Activated T-cell treated with anti-CD3 and anti-CD28 coated beads for 48 hours (primary cell): Measurements from ENCODE around the gene IL2RG.

Source experiments
- DNase-seq: peaks from one replicate; pipeline ENCODE4 v3.0.0-alpha.2; 2020; ENCODE audit warnings: low read depth

Gene IL2RG

DNA sequence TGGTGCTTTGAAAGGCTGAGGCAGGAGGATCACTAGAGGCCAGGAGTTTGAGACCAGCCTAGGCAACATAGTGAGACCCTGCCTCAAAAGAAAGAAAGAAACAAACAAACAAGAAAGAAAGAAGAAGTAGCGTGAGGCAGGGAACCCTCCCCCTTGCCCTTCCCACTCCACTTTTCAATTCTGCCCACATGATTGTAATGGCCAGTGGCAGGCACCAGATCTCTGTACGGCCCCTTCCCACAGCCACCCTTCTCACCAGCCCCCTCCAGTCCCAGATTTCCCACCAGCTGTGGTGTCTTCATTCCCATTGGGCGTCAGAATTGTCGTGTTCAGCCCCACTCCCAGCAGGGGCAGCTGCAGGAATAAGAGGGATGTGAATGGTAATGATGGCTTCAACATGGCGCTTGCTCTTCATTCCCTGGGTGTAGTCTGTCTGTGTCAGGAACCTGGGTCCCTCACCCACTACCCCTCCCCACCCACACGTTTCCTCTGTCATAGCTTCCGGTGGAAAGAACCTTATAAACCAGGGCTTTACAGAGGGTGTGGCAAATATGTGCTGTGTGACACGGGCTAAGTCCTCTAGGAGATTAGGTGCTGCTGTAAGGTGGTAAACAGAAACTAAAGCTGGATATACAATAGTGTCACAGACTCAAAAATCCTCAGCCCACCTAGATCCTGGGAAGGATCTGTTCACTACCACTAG, at the start of gene IL2RG:
Gene IL2RG, minus strand, starts transcription at position 437 of the 703 bp plus-strand sequence. Its CDS starts 38 bp downstream, at position 399.
- peak; percentile 45 for DNase-seq

DNA sequence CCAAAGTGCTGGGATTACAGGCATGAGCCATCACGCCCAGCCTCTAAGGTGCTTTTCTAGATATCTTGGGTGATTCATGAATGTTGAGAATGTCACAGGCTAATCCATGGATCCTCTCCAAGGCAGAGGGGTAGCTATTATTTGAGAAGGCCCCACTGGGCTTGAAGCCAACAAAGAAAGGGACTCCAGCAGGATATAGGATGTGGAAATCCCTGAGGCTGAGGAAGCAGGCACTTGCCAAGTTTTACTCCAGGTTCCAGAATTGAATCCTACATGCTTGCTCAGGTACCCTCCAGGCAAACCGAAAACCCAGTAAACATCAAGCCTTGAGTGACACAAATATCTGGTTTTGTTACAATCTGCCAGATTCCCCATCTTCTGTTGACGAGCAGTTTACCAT, 49.1 kb upstream of the IL2RG start:
- no peak for DNase-seq

DNA sequence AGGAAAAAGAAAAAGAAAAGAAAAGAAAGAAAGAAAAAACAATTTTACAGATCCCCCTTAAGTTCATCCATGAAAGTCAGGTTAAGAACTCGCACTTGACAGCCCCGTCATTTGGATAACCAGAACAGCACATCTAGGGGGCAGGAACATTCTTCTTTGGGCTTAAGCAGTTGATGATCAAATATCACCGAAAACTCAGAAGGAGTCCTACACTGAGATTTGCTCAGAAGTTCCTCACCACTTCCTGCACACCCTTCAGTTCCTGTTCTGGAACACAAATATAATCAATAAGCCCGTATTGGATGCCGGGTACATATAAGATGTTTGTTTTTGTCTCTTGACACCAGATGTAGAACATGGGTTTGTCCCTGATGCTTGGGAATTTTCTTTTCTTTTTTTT, 48.0 kb upstream of the IL2RG start:
- no peak for DNase-seq

DNA sequence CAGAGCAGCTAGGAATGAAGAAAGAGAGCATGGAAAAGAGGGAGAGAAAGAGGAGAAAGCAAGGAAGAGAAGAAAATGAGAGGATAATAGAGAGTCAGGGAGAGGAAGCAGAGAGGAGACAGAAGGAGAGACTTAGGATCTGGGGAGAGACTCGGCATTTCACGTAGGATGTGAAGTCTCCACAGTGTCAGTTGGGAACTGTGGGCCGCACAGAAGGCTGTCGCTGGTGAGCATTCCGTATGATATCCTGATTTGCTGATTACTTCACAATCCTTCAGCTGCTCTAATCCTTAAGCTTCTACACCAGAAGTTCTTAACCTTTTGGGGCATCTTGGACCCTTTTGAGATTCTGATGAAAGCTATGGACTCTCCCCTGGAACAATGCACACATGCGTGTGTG, 47.2 kb upstream of the IL2RG start:
- no peak for DNase-seq

GRCh38 chrX:71154641-71155040, 43.3 kb upstream of the IL2RG start:
- DNase-seq: no peak

GRCh38 chrX:71154196-71154595, 42.8 kb upstream of the IL2RG start:
- no peak for DNase-seq

GRCh38 chrX:71151366-71151765, 40.0 kb upstream of the IL2RG start:
- DNase-seq: no peak

DNA sequence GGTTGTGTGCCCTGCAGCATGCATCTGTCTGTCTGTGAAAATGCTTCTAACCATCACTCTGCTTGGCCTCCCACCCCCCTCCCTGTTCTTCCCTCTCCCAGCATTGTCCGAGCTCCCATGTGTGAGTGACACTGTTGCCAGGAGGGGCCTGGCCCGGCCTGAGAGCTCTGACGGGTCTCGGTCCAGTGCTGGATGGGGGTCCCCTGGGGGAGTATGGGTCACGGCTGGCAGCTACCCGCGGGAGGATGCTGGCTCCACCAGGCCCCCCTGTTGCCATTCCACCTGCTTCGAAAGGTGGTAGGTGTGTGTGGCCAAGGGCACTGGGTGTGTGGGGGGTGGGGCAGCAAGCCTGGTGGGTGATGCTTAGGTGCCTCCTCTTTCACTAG, 36.9 kb upstream of the IL2RG start:
- no peak for DNase-seq

DNA sequence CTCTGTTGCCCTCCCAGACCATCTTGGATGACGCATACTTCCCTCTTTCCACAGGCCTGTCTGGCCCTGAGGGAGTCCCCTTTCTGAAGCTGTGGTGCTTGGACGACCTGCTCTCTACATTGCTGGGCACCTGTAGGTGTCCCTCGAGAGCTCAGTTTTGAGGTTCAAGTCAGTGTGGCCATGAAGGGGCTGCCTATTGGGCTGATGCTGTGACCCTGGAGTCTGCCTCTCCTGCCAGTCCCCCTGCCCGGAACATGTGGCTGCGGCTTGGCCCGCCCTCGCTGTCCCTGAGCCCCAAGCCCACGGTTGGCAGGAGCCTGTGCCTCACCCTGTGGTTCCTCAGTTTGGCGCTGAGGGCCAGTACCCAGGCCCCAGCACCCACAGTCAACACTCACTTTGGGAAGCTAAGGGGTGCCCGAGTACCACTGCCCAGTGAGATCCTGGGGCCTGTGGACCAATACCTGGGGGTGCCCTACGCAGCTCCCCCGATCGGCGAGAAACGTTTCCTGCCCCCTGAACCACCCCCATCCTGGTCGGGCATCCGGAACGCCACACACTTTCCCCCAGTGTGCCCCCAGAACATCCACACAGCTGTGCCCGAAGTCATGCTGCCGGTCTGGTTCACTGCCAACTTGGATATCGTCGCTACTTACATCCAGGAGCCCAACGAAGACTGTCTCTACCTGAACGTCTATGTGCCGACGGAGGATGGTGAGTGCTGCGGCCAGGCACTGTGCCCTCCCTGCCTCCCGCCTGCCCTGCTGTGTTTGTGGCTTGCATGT, 36.3 kb upstream of the IL2RG start:
- DNase-seq: no peak

DNA sequence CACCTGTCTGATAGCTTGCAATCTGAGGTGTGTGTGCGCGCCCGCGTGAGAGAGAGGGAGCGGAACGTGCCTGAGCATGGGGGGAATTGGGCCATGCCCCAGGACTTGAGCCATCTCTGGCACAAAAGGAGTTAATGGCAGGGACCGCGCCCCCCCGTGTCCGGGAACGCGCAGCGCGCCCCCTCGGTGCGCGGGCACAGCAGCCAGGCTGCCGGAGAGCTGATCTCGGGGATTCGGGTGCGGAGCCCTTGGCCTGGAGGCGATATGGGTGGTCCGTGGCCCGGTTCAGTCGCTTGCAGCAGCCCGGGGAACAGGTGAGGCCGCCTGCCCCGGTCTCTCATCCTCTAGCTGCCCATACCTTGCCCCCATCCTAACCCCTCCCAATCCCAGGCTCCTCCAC, 33.3 kb upstream of the IL2RG start, which contains the start of gene NLGN3:
Gene NLGN3, plus strand, starts transcription at position 191 of the 400 bp plus-strand sequence. CDS start 2,909 bp downstream, outside the sequence.
- no peak for DNase-seq

DNA sequence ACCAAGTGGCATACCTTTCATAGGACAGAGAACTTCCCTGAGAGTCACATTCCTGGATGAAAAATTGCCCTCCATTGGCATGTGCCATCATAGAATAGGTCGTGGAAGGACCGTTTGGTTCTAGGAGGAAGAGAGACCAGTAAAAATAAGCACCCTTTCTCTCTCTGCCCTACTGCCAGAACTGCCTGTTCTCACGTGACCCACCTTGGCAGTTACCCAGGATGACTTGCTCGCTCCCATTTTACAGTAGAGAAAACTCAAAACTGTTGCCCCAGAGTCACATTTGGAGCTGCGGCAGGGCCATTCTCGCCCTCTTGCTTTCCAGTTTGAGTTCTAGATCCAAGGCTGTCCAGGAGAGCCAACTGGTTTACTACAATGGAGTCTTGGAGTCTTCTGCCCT, 32.1 kb upstream of the IL2RG start:
- DNase-seq: no peak

DNA sequence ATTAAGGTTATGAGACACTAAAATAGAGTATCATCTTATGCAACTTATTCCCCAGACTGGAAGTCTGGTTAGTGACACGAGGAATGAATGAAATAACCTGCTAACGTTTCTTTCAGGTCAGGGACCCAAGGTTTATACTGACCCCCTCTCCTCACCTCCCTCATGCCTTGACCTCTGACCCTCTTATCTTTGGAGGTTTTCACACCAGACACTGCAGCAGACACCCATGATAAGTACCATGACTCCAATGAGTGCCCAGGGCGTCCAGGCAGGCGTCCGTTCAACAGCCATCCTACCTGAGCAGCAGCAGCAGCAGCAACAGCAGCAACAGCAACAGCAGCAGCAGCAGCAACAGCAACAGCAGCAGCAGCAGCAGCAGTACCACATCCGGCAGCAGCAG, 29.1 kb upstream of the IL2RG start:
- DNase-seq: no peak

GRCh38 chrX:71131510-71131909, 20.1 kb upstream of the IL2RG start:
- DNase-seq: no peak

DNA sequence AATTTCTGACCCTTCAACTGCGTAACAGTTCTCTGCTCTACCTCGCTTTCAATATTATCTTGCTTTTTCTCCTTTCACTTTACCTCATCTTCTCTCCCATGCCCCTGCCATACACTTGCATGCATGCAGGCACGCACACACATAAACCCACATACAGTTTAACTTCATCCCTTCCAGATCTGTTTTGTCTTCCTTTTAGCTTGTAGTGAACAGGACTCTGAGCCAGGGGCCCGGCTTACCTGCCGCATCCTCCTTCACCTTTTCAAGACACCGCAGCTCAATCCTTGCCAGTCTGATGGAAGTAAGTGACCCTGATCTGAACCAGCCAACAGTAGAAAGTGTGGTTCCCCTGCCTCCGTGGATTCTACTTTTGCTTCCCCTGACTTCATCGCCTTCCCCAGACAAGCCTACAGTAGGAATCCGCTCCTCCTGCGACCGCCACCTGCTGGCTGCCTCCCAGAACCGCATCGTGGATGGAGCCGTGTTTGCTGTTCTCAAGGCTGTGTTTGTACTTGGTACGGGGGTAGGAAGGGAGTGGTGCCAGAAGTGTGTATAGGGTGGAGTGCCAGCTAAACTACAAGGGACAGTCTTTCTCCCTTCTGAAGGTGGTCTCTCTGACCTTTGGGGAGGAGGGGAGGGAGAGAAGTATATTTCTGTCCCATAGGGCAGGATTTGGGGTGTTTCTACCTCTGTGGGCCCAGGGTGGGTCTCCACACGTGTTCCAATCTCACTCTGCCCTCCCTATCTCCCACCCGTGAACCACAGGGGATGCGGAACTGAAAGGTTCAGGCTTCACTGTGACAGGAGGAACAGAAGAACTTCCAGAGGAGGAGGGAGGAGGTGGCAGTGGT, 17.8 kb upstream of the IL2RG start:
- peak; percentile 57 for DNase-seq

DNA sequence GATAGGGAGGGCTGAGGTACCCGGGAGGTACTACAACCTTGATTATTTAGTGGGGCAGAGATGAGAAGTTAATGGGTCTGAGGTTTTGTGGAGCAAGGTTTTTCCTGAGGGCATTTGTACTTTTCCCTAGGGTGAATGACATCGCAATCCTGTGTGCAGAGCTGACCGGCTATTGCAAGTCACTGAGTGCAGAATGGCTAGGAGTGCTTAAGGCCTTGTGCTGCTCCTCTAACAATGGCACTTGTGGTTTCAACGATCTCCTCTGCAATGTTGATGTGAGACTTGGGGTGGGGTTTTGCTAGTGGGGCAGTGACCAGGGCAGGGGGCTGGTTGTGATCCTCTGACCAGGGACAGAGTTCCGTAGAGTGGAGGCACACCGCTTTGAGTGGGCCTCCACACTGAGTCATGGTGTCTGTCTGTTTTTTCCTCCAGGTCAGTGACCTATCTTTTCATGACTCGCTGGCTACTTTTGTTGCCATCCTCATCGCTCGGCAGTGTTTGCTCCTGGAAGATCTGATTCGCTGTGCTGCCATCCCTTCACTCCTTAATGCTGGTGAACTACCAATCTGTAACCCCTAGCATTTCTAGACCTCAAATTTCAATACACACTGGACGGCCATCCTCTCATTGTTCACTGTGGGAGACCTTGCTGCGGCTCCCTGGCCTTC, 16.9 kb upstream of the IL2RG start:
- no peak for DNase-seq

DNA sequence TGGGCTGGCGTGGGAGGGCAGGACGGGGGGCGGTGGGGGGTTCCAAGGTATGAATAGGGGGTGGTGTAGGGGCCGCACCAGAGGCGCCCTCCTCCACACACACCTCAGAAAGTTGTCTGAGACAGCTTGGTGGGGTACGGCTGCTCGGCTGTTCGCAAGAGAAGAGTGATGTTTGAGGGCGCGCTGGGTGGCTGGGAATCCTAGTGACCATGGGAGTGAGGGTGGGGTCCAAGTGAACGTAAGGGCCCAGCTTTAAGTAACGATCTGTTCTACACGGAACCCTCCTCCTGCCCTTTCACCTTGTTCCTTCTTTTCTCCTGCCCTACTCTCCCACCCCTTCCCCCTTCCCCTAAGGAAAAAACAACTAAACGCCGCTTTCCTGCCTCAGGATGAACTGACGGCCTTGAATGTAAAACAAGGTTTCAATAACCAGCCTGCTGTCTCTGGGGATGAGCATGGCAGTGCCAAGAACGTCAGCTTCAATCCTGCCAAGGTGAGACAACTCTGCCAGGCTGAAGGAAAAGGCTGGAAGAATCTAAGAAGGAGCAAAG, 7.7 kb upstream of the IL2RG start:
- no peak for DNase-seq

DNA sequence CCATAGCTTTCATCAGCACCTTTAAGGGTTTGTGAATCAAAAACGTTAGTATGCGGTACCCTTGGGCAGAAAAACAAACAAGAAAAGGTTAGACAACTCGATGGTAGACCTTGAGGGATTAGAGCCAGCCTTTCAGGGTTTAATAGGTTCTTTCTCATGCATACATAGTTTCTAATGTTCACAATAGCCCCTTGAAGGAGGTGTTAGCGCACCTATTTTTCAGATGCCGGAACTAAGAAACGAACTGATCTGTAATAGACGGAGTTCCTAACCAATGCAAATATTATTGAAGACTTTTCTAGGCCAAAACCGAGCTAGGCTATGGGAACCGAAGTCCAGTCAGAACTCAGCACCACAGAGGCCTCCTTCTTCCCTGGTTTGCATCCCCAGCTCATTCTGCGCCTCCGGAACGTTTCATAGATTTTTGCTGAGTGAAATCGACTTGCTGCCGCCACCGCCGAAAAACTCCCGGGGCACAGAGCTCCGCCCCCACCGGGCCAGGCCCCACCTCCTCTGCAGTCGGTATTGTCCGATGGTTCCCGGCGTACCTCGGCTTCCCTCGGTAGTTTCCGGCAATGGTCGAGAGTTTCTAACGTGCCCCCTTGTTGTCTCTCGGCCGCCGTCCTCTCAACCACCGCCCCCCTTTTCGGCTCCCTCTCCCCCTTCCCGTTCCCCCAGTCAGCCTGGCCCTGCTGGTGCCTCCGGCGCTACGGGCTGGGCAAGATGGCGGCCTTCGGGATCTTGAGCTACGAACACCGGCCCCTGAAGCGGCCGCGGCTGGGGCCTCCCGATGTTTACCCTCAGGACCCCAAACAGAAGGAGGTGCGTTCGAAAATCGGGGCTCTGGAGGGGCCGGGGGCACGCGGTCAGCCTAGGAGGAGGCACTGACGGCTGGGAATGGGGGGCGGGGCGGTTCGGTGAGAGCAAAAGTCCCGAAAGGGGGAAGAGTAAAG, 6.9 kb upstream of the IL2RG start, which contains the start of gene MED12:
Gene MED12, plus strand, starts transcription at position 565 of the 953 bp plus-strand sequence. Its CDS starts 159 bp downstream, at position 724.
- DNase-seq: peak; percentile 78

- no peak for DNase-seq
Measured at GRCh38 chrX:71117358-71117757, 6.0 kb upstream of the IL2RG start.

GRCh38 chrX:71111921-71112431, 599 bp upstream of the IL2RG start:
- DNase-seq: no peak

DNA sequence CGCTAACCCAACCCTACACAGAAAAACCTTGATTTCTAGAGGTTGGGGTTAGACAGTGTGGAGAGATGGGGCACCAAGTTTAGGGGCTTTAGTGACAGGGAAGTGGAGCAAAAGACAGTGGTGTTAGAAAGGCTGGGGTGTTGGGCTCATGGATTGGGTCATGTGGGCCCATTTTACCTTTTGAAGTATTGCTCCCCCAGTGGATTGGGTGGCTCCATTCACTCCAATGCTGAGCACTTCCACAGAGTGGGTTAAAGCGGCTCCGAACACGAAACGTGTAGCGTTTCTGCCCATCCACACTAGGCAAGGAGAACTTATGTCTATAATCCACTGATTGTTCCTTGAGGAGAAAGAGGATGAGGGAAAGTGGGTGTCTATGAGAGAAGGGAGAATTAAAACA, 2.3 kb downstream of the IL2RG start:
- DNase-seq: no peak
